Activated T-cell treated with anti-CD3 and anti-CD28 coated beads for 24 hours (primary cell): ENCODE results near the gene SOD3.

Source experiments
- DNase-seq: peaks from one replicate; pipeline ENCODE4 v3.0.0-alpha.2; 2020; ENCODE audit warnings: low read depth

The SOD3 gene

DNA sequence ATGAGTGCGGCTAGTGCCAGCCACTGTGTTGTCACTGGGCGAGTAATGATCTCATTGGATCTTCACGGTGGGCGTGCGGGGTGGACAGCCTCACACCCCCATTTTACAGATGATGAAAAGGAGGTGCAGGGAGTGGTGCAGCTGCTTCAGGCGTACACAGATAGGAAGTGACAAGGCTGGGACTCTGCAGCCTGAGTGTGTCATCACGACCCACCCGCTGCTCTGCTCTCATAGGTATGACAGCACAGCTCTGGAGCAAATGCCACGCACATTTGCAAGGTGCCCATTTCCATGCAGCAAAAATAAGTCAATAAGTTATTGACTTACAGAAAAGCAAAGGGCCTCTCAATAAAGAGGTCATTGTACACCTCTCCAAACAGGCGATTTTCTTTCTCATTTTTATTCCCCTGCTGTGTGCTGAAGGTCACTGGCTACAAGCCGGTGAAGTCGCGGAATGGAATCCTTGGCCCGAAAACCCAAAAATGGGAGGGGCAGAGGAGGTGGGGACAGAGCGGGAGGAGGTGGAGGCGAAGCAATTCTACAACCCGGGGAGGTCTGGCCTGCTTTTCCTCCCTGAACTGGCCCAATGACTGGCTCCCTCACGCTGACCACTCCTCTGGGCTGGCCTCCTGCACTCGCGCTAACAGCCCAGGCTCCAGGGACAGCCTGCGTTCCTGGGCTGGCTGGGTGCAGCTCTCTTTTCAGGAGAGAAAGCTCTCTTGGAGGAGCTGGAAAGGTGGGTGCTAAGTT lies at the start of gene SOD3:
Gene SOD3 (plus strand): TSS at position 658 of the 750 bp plus-strand sequence. CDS start 3,949 bp downstream, outside the sequence.
- DNase-seq, result no peak

GRCh38 chr4:24747234-24747975 lies 48.0 kb upstream of the SOD3 start:
- DNase-seq, result no peak

DNA sequence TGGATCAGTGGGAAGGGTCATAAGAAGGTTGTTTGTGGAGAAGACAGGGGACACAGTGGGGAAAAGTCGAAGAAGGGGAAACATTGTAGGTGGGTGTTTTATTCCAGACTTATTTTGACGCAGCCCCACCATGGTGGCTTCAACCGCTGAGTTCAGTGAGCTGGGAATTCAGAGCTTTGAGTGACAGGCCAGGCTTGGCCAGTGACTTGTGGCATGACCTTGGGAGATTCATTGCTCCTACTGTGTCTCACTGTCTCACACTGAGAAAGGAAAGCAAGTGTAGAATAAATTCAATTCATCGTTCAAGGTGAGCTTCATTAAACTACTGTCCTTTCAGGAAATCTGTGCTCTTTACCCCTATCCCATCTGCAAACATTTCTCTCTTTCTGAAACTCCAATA lies 47.4 kb upstream of the SOD3 start:
- no peak for DNase-seq

GRCh38 chr4:24748758-24749350 lies 46.5 kb upstream of the SOD3 start:
- DNase-seq, result no peak

- DNase-seq, result no peak
Measured at GRCh38 chr4:24750106-24750505, 45.3 kb upstream of the SOD3 start.

- no peak for DNase-seq
Measured at GRCh38 chr4:24751926-24752539, 43.3 kb upstream of the SOD3 start.

DNA sequence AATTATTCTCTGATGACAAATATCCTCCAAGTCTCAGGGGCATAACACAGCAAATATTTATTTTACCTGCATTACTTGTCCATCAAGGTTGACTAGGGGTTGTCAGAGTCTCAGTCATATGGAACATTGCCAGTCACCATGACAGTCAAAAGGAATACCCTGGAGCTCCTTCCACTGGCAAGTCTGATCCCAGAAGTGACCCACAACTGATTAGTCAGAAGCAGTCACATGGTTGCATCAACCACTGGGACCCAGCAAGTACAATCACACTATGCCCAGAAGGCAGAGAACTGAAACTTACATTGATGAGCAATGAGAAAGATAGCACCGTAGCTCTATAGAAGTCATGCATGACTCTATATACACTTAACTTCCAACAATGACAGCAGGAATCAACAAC lies 41.9 kb upstream of the SOD3 start:
- DNase-seq, result no peak

- DNase-seq, result no peak
Measured at GRCh38 chr4:24754571-24754970, 40.8 kb upstream of the SOD3 start.

- no peak for DNase-seq
Measured at GRCh38 chr4:24763631-24764297, 31.6 kb upstream of the SOD3 start.

DNA sequence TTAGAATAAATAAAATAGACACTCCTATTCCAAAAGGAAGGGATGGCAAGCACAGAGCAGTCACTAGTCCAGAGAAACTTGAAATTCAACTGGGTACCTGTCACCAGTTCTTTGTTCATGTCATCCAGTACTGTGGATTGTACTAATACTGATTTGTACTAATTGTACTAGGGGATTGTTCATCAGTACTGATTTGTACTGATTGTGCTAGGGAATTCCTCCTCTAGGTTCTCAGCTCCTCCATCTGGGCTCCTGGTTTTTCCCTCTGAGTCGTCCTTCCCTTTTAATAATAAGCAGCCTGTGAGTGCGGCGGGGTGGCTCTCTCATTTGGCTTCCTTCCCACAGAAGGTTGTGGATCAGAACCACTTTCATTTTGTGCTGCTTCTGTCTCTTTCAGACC lies 31.0 kb upstream of the SOD3 start:
- DNase-seq, result no peak

DNA sequence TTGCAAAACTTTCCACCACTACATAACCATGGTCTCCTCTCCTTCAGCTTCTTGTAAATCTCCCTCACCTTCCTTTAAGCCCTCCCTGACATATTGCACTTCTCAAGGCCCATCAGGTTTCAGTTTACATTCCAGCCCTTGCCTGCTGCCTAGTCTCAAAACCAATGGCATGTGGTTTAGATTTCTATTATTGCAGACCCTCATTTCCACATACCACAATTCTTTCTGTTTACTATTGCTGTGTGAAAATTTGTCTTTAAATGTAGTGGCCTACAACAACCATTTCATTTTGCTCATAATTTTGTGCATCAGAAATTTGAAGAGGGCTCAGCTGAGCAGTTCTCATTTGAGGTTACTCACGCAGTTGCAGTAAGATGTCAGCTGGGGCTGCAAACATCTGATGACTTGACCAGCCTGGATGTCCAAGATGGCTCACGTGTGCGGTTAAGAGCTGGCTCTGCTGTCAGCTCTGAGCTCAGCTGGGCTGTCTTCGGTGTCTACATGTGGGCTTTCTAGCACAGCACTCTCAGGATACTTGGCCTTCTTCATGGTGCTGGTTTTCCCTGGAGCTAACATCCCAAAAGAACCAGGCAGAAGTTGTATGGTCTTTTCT lies 29.9 kb upstream of the SOD3 start:
- DNase-seq, result no peak

- DNase-seq, result no peak
Measured at GRCh38 chr4:24768006-24768405, 27.4 kb upstream of the SOD3 start.

DNA sequence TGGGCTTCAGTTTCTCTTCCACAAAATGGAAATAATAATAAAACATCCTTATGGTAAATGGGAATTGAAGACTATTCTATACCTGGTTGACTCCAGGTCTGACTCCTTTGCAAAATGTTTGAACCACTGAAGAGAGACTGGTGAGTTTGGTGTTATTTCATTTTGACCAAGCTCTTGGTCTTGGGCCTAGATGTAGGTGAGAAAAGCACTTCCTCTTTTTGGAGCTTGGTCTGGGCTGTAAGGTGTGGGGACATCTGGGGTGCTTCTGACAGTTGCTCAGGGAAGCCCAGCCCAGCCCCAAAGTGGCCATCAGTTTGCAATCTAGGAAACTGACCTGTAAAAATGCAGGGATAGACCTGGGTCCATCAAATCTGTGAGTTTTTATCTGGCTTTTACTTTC lies 26.8 kb upstream of the SOD3 start:
- DNase-seq, result no peak

DNA sequence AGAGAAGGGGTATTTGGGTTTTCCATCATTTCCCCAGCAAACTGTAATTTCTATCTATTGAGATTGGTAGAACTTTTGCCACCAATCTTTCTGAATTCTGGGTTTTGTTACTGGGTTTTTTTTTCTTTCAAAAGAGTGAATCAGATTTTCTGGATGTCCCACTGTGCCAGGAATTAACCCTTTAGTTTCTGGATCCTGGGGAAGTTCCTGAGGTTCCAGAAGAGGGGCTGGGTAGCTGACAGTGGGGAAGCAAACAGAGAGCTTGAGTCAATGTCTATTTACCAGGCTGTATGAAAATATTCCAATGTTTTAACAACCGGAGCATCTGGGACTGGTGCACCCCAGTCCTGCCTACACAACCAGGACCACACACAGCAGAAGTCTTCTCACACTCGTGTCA lies 25.8 kb upstream of the SOD3 start:
- DNase-seq, result no peak

- DNase-seq, result no peak
Measured at GRCh38 chr4:24770032-24770584, 25.3 kb upstream of the SOD3 start.

DNA sequence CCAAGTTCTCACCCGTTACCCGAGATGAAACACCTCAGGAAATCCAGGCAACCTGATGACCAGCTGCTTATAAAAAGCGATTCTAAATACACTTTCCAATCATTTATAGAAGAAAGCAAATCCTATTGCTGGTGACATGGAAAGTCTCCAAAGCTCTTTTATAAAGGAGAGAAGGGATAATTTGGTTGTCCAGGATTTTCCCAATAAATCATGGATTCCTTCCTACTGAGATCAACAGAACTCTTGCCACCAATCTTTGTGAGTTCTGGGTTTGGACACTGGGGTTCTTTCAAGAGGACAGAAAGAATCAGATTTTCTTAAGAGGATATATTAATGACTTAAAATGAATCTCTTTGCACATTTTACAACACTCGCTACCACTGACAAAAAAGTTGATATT lies 24.7 kb upstream of the SOD3 start:
- no peak for DNase-seq

GRCh38 chr4:24771241-24771640 lies 24.1 kb upstream of the SOD3 start:
- no peak for DNase-seq

- no peak for DNase-seq
Measured at GRCh38 chr4:24772061-24772705, 23.2 kb upstream of the SOD3 start.

GRCh38 chr4:24772952-24773351 lies 22.4 kb upstream of the SOD3 start:
- no peak for DNase-seq

GRCh38 chr4:24774452-24774851 lies 20.9 kb upstream of the SOD3 start:
- no peak for DNase-seq

DNA sequence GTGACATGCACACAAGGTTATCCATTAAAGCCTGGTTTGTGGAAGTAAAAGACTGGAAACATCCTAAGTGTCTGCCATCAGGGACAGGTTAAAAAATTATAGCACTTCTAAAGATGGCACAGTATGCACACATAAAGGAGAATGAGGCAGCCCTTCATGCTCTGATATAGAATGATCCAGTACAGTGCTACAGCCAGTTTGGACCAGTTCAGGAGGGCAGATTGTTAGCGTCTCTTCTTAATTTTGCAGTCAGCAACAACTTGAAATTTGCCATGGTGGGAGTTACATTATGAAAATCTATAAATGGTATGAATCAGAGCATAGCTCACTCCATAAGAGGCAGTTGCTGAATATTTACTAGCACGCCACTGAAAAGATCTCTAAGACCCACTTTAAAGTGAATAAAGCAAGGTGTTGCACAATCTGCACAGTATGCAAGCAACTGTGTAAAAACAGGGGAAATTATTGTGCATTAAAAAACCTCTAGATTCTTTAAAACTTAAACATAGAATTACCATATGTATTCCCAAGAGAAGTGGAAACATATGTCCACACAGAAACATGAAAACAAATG lies 20.3 kb upstream of the SOD3 start:
- DNase-seq, result no peak
